Lower leg skin (tissue), 3 donors: Measurements from ENCODE around the gene APOE.
"Not testable (repeated sequence)": the region's sequence is repeated elsewhere in the genome, so short reads cannot be mapped to it uniquely, and the experiment has no call there.

Experiments used
- POLR2A ChIP-seq, 2 donors: fragments of 450-650 bp; IDR thresholded peaks; one replicate each; pipeline ENCODE4 v1.6.1; 2016 to 2017; ENCODE audit warnings: antibody characterized with exemption in 2 of 2, mild to moderate bottlenecking in 1 of 2, moderate library complexity in 1 of 2
- TF ChIP-seq, protein P1 (sequence below), 3 donors: fragments of 450-650 bp; IDR thresholded peaks; one replicate each; pipeline ENCODE4 v1.5.1; 2016; ENCODE audit warnings: antibody characterized with exemption in 3 of 3, mild to moderate bottlenecking in 3 of 3, moderate library complexity in 2 of 3

GRCh38 chr19:44888335-44888734, 17.3 kb upstream of the APOE start:
- TF ChIP-seq, protein P1, sequence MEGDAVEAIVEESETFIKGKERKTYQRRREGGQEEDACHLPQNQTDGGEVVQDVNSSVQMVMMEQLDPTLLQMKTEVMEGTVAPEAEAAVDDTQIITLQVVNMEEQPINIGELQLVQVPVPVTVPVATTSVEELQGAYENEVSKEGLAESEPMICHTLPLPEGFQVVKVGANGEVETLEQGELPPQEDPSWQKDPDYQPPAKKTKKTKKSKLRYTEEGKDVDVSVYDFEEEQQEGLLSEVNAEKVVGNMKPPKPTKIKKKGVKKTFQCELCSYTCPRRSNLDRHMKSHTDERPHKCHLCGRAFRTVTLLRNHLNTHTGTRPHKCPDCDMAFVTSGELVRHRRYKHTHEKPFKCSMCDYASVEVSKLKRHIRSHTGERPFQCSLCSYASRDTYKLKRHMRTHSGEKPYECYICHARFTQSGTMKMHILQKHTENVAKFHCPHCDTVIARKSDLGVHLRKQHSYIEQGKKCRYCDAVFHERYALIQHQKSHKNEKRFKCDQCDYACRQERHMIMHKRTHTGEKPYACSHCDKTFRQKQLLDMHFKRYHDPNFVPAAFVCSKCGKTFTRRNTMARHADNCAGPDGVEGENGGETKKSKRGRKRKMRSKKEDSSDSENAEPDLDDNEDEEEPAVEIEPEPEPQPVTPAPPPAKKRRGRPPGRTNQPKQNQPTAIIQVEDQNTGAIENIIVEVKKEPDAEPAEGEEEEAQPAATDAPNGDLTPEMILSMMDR (IDR thresholded peaks at IDR 0.05): not testable (repeated sequence)
- TF ChIP-seq POLR2A (IDR thresholded peaks at IDR 0.05): not testable (repeated sequence)
